Measurements from ENCODE around the gene TPCN1.

DNA sequence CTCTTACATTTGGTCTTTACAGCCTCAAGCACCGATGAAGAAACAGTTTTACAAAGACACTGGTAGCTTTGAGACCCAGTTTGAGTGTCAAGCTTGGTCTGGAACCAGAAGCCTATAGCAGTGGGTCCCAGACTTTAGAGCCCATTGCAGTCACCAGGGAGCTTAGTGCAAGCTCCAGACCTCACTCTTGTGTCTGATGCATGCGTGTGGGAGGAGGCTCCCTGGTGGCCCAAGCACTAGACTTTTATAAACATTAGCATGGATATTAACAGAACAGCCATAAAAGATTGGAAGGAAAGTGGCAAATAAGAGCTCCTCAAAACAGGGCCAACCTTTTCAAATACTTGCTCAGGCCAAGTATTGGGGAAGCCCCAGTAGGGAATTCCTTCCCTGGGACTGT lies 68.1 kb downstream of the TPCN1 start:
- TF ChIP-seq POLR2AphosphoS5 (IDR thresholded peaks at IDR 0.05; ENCODE audit: low read depth, low read length) (no peak), TAF1 (IDR thresholded peaks at IDR 0.05; ENCODE audit: low read depth, low read length) (no peak), POLR2A (IDR thresholded peaks at IDR 0.05; ENCODE audit: low read depth, low read length) (no peak), PAX5 (IDR thresholded peaks at IDR 0.05; ENCODE audit: insufficient read depth, low read length, severe bottlenecking) (no peak), POU2F2 (IDR thresholded peaks at IDR 0.05; ENCODE audit: low read depth, low read length) (no peak)
